BJ (cell line): ENCODE results near the gene B3GNT4. TPM values are rescaled to one million over a fixed set of nuclear protein-coding genes. Genes with fewer than 3 reads are reported as not detected.
A peak's percentile ranks its signal among the peaks of the same experiment; 100 is the strongest.

Source experiments
- CTCF ChIA-PET: fragments of 350-600 bp; formaldehyde crosslinking; extraction: SDS; loops from one replicate; lab custom pipeline; 2021; ENCODE audit warnings: antibody characterized with exemption, inconsistent platforms; lab: Yijun Ruan, JAX
- POLR2A ChIA-PET: fragments of 300-600 bp; sonication (Branson Sonifier 250); formaldehyde crosslinking; extraction: SDS; loops from one replicate; lab custom pipeline; 2021; ENCODE audit warnings: antibody characterized with exemption; lab: Charles Lee
- DNase-seq: peaks from one replicate; pipeline ENCODE4 v3.0.0-alpha.2; 2011; ENCODE audit warnings: low read depth
- H3K27me3 ChIP-seq: 2 replicates; pipeline ENCODE4 v1.6.0; 2011; ENCODE audit warnings: low read length; ENCODE audit not compliant: control insufficient read depth, insufficient read depth
- H3K36me3 ChIP-seq: 2 replicates; pipeline ENCODE4 v1.5.1; 2011; ENCODE audit warnings: low read length; ENCODE audit not compliant: control insufficient read depth, insufficient read depth
- H3K4me3 ChIP-seq: 2 replicates; pipeline ENCODE4 v1.5.1; 2011; ENCODE audit warnings: low read depth, mild to moderate bottlenecking, control low read depth, low read length
- CTCF ChIP-seq: IDR thresholded peaks from 2 replicates; pipeline ENCODE4 v1.5.1; 2011; ENCODE audit warnings: low read depth, mild to moderate bottlenecking, control low read depth, inconsistent platforms, low read length, moderate library complexity; ENCODE audit not compliant: insufficient read depth
- polyA minus RNA-seq: library from RNA; depleted of rRNA, polyadenylated mRNA; stranded (reverse); fragments of >200 nt; gene quantifications from 2 replicates; pipeline ENCODE4 v1.2.3, GENCODE V29; 2011; rRNA and poly(A)+ RNA removed
- polyA plus RNA-seq: library from polyadenylated mRNA; depleted of rRNA; stranded (reverse); fragments of >200 nt; gene quantifications from 2 replicates; pipeline ENCODE4 v1.2.3, GENCODE V29; 2011; rRNA removed

B3GNT4 gene
- polyA plus RNA-seq (0.18 TPM in 1 of 2 replicates, not detected in the other), polyA minus RNA-seq (0.26 and 0.52 TPM in 2 replicates)

- Histone ChIP-seq H3K36me3 (peaks cover 13% of the 10 kb centered on the region), H3K4me3 (peak within 1 kb of the TSS; percentile 52), H3K27me3 (peaks cover 10% of the 10 kb centered on the region)
- ChIA-PET POLR2A (no interaction called here), CTCF (interaction anchor here (0.5 kb wide), 1 partner anchor 881 kb away, joined by 3 read pairs; no protein-coding TSS in a partner anchor)
- no peak for TF ChIP-seq CTCF
- DNase-seq, result no peak
Measured at GRCh38 chr12:122203301-122204166, at the start of gene B3GNT4. Gene B3GNT4 (plus strand): TSS chr12:122203709. CDS start chr12:122204619, 910 bp downstream.

GRCh38 chr12:122155705-122156104, 47.8 kb upstream of the B3GNT4 start:
- peaks cover 4% of the 10 kb centered on the region for H3K27me3 ChIP-seq
- DNase-seq, result no peak
- no peak overlapping the region for H3K4me3 ChIP-seq
- CTCF ChIA-PET, result interaction anchor here (1.0 kb wide), 2 partner anchors 35 to 101 kb away, joined by 3 to 4 read pairs; no protein-coding TSS in a partner anchor
- POLR2A ChIA-PET, result no interaction called here
- TF ChIP-seq CTCF, result no peak
- H3K36me3 ChIP-seq, result no peaks in the 10 kb centered on the region

- DNase-seq, result no peak
- H3K27me3 ChIP-seq, result peaks cover 3% of the 10 kb centered on the region; the same call in 1 of the 2 replicates
- H3K36me3 ChIP-seq, result no peaks in the 10 kb centered on the region
- no peak overlapping the region for H3K4me3 ChIP-seq
- POLR2A ChIA-PET, result no interaction called here
- TF ChIP-seq CTCF, result no peak
- CTCF ChIA-PET, result interaction anchor here (2.7 kb wide), 1 partner anchor 28 kb away, joined by 7 read pairs; no protein-coding TSS in a partner anchor
Measured at GRCh38 chr12:122158700-122159285, 44.7 kb upstream of the B3GNT4 start.

GRCh38 chr12:122159882-122160281, 43.6 kb upstream of the B3GNT4 start:
- POLR2A ChIA-PET, result no interaction called here
- CTCF ChIA-PET, result no interaction called here
- Histone ChIP-seq H3K27me3 (peaks cover 3% of the 10 kb centered on the region; the same call in 1 of the 2 replicates), H3K4me3 (no peak overlapping the region), H3K36me3 (no peaks in the 10 kb centered on the region)
- TF ChIP-seq CTCF, result no peak
- DNase-seq, result no peak

- TF ChIP-seq CTCF, result no peak
- Histone ChIP-seq H3K27me3 (0 out of 2 replicates have a peak, but pooled peaks cover 1% of the 10 kb centered on the region), H3K36me3 (no peaks in the 10 kb centered on the region), H3K4me3 (no peak overlapping the region)
- ChIA-PET CTCF (no interaction called here), POLR2A (no interaction called here)
- DNase-seq, result no peak
Measured at GRCh38 chr12:122160761-122161160, 42.7 kb upstream of the B3GNT4 start.
